ENCODE measurements around the gene ISX. TPM values are rescaled to one million over a fixed set of nuclear protein-coding genes. Genes with fewer than 3 reads are reported as not detected.
"Not testable (repeated sequence)": the region's sequence is repeated elsewhere in the genome, so short reads cannot be mapped to it uniquely, and the experiment has no call there.

ISX gene
- total RNA-seq = not detected
- long read RNA-seq = 0 reads

DNA sequence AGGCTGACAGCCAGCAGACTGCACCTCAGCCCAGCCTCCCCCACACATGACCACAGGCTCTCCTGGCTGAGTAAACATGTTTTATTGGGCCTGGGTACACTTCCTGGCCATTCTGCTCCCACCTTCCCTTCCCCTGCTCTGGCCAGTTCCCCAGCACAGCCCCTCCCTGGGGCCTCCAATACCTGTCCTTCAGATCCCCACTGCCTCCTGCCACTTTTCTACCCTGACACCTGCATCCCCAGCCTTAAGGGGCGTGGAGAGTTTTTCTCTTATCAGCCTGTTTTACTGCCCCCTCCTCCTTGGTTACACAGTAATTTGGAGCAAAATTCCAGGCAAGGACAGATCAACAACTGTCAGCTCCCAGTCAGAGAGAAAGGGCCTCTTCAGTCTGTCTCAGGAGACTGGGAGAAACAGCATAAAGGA is at the start of gene ISX:
Gene ISX, plus strand, starts transcription at position 363 of the 423 bp plus-strand sequence. CDS start 930 bp downstream, outside the sequence.
- intact Hi-C loops (cut with micrococcal nuclease) = no loop called here
- no peak for DNase-seq
- no peak for ATAC-seq

DNA sequence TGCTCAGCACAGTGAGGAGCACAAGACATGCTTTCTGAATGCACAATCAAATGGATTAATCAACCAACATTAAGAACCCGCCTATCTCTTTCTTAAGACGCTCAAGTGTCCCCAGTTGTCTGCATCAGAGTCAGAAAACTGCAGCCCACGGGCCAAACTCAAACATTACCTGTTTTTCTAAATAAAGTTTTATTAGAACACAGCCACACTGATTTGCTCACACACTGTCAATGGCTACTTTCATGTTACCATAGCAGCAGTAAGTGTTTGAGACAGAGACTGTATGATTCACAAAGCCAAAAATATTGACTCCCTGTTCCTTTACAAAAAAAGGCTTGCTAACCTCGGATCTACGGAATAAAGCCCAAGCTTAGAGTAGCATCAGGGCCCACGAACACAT is 49.0 kb upstream of the ISX start:
- intact Hi-C loops (cut with micrococcal nuclease) = no loop called here
- DNase-seq (no peak), ATAC-seq (no peak)

DNA sequence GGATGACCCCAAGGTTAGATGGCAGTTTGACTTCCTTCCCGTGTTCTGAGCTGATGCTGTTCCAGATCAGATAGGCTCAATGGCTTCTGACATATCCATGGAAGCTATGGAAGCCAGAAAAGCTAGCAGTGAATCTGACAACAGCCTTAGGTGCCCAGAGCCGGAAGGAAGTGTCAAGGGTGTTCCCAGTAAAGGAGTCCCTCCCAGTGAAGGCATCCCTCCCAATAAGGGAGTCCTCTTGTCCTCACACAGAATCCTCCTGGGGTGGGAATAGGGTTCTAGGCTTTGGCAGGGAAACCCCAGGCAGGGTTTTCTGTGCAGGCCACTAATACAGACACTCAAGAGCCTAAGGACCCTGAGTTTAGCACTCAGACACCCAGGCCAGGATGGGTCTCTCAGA is 47.0 kb upstream of the ISX start:
- intact Hi-C loops (cut with micrococcal nuclease) = no loop called here
- ATAC-seq = no peak
- no peak for DNase-seq

DNA sequence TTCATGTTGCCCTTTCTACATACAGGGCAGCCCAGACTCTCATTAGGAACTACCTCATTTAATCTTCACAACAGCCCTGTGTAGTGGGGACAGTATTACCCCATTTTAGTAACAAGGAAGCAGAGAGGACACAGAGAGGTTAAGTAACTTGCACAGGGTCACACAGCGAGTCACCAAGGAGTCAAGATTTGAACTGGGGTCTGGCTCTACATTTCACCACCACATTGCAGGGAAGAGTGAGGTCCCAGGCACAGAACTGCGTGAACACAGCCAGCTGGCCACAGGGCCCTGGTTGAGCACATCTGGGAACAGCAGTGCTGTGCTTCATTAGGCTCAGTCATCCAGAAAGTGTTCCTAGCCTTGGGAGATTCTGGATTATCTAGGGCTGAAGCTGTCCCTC is 45.4 kb upstream of the ISX start:
- ATAC-seq (no peak), DNase-seq (no peak)
- intact Hi-C loops (cut with micrococcal nuclease) = no loop called here

DNA sequence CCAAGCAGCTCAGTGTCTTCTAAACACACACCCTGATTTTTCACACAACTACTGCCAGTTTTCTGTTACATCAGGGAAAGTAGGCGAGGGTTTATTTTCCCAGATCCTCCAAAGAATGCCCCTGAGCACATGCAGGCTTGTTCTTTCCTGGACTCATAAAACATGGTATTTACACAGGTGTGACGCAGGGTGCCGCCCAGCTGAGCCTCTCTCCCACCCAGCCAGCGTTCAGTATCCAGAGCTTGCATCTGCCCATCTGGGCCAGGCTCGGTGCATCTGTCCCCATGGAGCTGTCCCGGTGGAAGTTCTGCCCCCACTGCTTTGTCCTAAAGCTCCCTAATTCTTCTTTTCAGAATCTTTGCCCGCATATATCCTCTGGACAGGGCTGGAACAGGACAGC is 44.8 kb upstream of the ISX start:
- intact Hi-C loops (cut with micrococcal nuclease) = no loop called here
- no peak for DNase-seq
- no peak for ATAC-seq

DNA sequence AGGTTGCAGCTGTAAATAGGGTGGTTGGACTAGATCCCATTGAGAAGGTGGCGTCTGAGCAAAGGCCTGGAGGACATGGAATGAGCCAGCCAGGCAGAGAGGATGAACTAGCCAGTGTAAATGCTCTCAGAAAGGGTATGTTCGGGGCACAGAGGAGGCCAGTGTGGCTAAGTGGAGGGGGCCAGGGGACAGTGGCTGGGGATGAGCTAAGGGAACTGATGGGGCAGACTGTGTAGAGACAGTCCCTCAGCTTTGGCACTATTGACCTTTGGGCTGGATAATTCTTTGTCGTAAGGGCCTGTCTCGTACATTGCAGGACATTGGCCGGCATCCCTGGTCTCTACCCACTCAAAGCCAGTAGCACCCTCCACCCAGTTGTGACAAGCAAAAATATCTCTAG is 43.7 kb upstream of the ISX start:
- ATAC-seq (no peak), DNase-seq (no peak)
- intact Hi-C loops (cut with micrococcal nuclease) = no loop called here

DNA sequence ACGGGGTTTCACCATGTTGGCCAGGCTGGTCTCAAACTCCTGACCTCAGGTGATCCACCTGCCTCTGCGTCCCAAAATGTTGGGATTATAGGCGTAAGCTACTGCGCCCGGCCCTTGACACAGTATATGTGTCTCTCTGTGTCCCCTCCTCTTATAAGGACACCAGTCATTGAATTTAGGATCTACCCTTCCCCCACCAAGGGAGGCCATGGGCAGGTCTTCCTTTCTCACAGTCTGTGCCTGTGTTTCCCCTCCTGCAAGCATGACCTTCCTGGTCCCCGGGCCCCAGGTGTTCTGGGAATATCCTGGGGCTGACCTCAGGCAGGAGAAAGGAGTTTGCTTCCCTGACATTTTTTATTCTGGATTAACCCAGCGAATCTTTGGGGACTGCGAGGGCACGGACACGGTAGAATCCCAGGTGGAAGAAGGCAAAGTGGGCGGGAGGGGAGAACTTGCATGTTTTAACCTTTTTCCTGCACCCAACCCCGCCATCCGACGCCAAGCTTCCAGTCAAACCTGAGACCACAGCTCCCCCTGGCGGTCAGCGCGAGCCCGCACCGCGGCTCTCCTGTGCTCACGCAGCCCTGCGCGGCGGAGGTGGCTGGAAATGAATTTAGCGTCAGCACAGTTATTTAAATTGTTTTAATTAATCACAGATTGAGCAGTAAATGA is 42.1 kb upstream of the ISX start:
- intact Hi-C loops (cut with micrococcal nuclease) = no loop called here
- DNase-seq (peak; percentile 82), ATAC-seq (peak; percentile 72)

DNA sequence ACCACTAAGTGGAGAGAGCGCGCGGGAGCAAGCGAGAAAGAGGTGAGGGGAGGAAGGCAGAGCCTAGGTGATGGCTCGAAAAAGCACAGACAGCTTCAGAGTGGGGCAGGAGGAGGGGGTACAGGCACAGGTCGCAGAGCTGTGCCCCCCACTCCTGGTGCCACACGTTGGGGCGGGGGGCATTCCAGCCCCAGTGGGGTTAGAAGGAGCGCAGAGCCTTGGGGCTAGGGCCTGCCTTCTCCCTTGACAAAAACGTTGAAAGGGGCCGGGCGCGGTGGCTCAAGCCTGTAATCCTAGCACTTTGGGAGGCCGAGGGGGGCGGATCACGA is 41.6 kb upstream of the ISX start:
- ATAC-seq = no peak
- no peak for DNase-seq
- intact Hi-C loops (cut with micrococcal nuclease) = no loop called here

DNA sequence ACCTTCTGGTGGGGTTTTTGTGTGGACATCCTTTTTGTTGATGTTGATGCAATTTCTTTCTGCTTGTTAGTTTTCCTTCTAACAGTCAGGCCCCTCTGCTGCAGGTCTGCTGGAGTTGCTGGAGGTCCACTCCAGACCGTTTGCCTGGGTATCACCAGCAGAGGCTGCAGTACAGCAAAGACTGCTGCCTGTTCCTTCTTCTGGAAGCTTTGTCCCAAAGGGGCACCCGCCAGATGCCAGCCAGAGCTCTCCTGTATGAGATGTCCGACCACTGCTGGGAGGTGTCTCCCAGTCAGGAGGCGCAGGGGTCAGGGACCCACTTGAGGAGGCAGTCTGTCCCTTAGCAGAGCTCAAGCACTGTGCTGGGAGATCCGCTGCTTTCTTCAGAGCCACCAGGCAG is 35.8 kb upstream of the ISX start:
- ATAC-seq; intact Hi-C loops (cut with micrococcal nuclease); DNase-seq: not testable (repeated sequence)

DNA sequence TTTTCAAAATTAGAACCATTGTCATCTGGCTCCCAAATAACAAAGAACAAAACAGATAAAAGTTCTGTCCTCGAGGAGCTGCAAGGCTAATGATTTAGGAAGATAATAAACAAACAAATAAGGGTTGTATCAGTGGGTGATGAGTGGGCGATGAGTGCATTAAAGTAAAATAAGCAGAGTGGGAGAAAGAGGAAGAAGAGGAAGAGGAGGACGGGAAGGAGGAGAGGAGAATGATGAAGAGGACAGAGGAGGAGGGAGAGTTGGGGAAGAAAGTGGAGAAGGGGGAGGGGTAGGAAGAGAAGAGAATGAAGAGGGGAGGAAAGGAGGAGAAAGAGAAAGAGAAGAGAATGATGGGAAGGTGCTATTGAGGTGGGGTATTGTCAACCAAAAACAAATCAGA is 33.4 kb upstream of the ISX start:
- ATAC-seq = no peak
- intact Hi-C loops (cut with micrococcal nuclease) = no loop called here
- no peak for DNase-seq

DNA sequence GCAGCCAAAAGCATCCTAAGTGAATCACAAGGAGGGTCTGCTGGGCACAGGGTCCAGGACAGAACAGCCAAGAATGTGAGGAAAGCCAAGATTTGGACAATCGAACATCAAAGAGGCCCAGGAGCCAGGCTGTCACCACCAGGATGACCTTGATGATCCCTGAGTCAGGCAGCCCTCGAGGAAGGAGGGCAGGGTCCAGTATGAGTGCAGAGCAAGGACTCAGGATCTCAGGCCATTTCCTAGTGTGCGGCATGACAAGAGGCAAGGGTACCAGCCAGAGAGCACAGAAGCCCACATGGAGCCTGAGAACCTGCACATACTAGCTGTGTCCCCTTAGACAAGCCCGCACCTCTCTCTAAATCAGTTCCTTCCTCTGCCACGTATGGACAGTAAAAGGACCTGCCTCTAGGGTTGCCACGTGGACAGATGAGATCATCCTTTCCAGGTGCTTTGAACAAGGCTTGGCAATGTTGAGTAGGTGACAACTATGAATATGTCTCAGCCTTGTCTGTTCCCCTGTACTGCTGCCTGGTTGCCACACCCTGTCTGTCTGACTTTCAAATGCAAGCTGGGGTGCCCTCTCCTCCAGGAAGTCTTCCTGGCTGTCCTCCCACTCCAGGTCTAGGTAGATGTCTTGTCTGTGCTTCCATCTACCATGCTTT is 32.2 kb upstream of the ISX start:
- intact Hi-C loops (cut with micrococcal nuclease) = no loop called here
- DNase-seq (no peak), ATAC-seq (no peak)

DNA sequence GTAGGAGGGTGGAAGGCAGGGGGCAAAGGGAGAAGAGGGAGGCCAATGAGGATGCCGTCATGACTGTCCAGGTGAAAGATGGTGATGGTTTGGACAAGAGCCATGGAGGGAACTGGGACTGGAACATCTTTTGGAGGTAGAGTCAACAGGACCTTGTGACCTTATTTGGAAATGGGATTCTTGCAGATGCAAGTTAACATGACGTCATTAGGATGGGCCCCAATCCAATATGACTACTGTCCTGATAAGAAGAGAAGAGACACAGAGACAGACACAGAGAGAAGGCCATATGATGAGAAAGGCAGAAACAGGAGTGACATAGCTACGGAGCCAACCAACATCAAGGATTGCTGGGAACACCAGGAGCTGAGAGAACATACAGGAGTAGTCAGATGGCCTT is 31.0 kb upstream of the ISX start:
- ATAC-seq (no peak), DNase-seq (no peak)
- intact Hi-C loops (cut with micrococcal nuclease) = no loop called here

DNA sequence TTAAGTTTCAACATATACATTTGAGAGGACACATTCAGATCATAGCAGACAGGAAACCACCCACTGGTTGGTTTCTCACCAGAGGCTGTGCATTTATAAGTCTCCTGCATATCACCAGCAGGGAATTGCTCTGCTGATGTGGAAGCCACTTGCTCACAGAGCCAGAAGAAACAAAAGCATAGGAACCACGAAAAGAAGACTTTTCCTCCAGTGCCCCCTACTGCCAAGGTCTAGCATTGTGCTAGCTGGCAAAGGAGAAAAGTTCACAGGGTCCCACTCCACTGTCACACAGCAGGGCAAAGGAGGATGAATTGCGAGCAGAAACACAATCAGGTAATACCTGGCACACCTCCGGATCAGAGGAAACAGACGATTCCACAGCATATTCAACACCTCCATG is 28.9 kb upstream of the ISX start:
- intact Hi-C loops (cut with micrococcal nuclease) = no loop called here
- ATAC-seq = no peak

DNA sequence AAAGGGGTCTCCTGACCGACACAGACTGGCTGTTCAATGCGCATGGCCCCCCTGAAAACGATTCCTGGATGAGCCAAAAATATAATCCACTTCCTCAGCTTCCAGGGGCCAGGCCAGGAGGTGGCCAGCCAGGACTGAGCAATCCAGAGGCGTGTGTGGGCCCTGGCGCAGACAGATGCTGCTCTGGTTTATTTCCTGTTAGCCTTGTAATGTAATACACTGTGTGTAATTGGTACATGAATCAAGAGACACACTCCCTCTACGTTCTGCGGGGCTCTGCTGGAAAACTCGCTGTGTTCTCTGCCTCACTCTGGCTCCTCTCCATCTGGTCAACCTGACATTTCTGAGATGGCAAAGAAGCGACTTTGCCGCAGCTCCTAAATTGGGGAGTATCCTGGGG is 26.3 kb upstream of the ISX start:
- no peak for DNase-seq
- no peak for ATAC-seq
- intact Hi-C loops (cut with micrococcal nuclease) = no loop called here

More for the DNA sequence above, 28.9 kb upstream of the ISX start:
- DNase-seq = no peak

DNA sequence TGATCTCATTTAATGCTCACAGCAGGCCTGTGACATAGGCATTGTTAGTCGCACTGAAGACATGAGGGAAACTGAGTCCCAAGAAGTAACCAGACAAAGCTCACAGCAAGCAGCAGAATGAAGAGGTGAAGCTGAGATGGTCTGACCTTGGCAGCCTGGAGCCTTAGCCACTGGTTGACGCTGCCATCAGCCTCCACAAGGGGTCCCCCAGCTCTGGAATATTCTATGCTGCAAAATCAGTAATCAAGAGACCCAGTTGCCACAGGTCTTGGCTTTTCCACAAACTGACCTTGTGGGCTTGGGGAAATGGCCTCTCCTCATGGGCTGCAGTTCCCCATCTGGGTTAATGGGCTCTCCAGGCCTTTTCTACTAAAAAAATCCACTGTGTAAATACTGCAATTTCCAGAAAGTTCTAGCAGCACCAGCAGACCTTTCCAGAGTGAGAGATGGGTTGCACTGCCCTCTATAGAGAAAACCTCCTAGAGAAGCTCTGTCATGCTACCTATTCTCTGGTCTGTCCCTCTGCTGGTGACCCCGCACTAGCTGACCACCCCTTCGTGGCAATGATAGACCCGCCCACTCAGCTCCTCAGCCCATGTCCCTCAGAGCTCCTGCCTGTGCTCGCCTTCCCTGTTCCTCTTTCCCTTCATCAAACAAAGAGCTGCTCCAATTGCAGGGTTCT is 22.6 kb upstream of the ISX start:
- intact Hi-C loops (cut with micrococcal nuclease) = no loop called here
- DNase-seq = no peak
- no peak for ATAC-seq

DNA sequence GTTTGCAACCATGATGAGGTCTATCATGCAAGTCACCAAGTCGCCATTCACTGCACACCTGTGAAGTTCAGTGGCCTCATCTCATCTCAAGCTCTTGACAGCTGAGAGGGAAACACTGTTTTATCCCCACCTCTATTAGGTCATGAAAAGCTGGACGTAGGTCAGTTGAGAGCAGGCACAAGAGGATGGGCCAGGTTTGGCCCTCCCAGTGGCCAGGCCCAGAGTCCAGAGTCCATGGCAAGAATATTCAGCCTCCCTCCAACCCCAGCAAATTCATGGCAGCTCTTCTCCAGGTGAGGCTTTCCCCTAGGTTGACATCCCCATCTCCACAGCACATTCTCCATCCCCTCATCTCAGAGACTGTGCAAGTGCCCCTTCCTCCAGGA is 22.0 kb upstream of the ISX start:
- intact Hi-C loops (cut with micrococcal nuclease) = no loop called here
- ATAC-seq = no peak

DNA sequence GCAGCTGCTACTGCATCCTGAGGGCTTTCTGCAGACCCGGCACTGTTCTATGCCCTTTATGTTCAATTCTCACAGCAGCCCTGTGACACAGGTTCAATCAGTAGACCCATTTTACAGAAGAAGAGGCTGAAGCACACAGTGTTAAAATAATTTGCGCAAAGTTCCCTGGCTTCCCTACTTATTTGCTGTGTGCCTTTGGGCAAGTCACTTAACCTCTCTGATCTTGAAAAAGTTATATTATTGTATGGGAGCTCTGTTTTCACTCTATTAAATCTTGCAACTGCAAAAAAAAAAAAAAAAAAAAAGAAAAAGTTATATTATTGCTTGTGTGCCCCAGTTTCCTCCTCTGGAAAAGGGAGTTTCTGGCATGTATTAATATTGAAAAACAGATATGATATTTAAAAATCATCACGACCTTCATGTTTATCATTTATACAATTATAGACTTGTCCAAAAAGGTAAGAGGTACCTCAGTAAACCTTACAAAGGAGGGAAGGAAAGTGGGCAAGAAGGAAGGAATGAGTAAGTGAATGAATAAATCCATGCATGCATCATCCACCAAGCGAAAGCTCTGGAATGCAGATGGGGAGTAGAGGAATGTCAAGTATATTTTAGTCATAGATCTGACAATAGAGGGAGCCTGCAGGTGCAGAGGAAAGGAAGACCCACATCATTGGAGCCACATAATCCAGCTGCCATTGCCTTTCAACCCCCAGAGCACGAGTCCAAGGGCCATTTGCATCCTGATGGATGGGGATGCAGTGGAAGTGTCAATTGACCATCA is 21.2 kb upstream of the ISX start:
- DNase-seq (no peak), ATAC-seq (no peak)
- intact Hi-C loops (cut with micrococcal nuclease) = no loop called here

More for the DNA sequence above, 22.0 kb upstream of the ISX start:
- DNase-seq = no peak

DNA sequence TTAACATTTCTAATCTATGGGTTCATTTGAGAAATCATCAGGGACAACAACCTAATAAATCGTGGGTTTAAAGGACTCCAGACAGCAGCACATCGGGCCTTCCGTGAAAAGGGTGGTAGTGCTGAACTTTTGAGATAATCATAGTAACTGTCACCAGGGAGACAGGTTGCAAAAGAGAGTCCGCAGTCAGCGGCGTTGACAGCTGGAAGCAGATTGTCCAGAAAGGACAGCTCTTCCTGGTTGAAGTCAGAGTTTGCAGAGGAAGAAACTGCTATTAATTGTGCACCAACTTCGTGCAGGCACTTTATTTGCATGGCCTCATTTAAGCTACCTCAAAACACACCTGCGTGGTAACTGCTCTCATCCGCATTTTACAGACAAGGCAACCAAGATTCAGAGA is 20.5 kb upstream of the ISX start:
- no peak for DNase-seq
- no peak for ATAC-seq
- intact Hi-C loops (cut with micrococcal nuclease) = no loop called here

DNA sequence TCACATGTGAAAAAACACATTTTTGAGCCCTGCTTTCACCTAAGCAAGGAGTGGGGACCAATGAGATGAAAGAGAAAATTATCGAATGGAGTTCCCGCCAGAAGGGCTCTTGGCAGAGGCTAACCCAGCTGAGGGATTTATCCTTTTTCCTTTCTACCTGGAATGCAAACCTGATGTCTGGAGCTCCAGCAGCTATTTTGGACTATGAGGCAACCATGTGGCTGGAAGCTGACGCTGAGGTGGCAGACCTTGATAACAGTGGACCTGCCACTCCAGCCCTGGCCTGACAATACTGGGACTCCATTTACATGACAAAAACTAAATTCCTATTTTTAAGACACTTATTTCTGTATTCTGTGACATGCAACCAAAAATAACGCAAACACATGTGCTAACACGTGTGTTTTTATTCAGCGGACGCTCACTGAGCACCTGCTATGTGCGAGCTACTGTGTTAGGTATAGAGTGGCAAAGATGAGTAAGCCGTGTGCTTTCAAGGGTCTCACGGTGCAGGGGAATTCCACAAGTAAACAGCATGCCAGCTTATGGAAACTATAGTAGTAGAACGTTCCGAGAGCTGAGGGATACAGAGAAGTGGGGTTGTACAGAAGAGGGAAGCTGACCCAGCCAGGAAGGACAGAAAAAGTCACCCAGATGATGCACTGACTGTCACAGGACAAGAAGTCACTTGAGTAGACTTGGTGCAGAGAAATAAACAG is 19.1 kb upstream of the ISX start:
- no peak for DNase-seq
- no peak for ATAC-seq
- intact Hi-C loops (cut with micrococcal nuclease) = no loop called here
